Activated T-helper 1 cell treated with anti-CD3 and anti-CD28 coated beads, Interleukin-2, amount 50 U/mL, for 16 hours (primary cell): ENCODE results near the gene SHLD2.
"Not testable (repeated sequence)": the region's sequence is repeated elsewhere in the genome, so short reads cannot be mapped to it uniquely, and the experiment has no call there.

ENCODE experiments used
- DNase-seq, 2 donors: peaks; one replicate each; pipeline ENCODE4 v3.0.0-alpha.2; 2020; ENCODE audit warnings: low read depth in 1 of 2, low spot score in 1 of 2

SHLD2 gene

DNA sequence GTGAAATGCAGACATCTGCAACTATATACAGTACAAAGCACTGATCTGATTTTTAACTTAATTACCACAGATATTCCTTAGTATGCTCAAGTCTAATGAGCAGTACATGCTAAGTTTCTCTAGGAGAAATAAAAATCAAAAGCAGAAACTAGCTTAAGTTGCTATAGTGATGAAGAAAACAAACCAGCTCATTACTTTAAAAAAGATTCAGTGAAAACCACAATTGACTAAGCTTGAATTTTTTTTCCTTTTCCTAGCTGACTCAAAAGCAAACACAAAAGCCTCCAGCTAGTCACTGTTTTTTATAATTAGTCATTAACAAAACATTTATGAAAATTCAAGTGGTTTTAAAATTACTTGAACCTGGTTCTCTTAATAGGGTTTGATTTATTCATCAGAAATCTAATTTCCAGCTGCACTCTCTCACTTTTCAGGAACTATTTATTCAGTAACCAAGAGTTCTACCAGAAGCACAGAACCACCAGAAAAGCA, 10.7 kb upstream of the SHLD2 start:
- DNase-seq: not testable (repeated sequence)

DNA sequence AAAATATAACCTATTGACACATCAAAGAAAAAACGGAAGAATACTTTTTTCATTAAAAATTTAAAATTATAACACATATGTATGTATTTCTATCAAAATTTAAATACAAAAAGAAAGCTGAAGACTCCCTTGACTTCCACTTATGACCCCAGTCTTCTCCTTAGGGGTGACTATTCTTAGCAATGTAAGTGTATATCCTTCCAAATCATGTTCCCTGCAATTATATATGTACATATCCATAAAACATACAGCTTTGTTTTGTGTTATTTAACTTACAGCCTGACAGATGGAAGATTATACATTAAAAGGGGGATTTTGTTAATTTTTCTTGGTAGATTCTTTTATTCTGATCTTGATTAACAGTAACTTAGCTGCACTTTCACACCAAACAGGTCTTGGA, 9.5 kb upstream of the SHLD2 start:
- no peak for DNase-seq

DNA sequence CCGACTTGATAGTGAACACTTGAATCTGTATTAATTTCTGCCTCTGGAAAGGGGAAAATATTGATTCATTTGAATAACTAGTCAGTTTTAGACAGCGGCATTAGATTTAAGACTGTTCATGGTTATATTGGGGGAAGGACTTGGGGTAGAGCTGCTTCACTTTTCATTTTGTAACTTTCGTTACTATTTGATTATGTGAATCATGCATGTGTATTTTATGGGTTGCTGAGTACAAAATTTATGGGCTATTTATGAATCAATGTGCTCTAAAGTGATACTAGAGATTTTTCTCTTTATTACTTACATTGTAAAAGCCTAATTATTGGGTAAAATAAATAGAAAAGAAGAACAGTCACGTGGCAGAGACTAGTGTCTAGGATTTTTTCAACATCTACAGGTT, 5.3 kb upstream of the SHLD2 start:
- no peak for DNase-seq

DNA sequence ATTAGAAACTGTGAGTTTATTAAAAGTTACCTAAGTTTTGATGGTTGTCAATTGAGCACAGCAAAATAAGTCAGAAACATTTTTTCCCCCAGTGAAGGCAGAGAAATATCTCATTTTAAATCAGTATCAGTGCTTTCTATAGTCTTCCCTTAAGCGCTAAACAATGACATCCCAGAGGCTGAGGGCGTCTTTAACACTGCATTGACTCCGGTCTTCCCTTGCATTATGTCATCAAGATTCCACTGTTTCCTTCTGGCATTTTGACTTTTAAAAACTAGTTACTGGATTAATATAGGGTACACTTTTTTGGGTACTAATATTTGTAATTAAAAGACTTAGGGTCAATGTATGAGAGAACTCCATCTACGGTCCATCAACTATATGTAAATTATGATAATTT, 4.2 kb upstream of the SHLD2 start:
- DNase-seq: no peak

DNA sequence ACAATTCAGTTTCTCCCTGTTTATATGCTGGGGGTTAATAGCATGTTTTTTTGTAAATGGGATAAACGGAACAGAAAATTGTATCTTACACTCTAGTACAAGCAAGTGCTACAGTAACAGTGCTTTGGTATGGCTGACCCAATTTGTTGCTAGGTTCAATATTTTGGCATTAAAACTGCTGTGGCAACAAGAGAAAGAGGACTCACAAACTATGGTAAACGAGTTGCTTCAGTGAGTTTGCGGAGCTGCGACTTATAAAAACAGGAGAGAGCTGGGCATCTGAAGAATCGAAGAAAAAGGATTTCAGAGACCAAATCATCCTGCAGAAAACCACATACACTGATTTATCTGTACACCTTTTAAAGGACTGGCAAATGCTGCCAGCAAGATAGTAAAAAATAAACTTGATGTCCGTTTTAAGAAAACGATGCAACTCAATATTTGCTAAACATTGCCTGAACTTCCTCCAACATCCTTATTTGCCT, 2.6 kb upstream of the SHLD2 start:
- DNase-seq: no peak

DNA sequence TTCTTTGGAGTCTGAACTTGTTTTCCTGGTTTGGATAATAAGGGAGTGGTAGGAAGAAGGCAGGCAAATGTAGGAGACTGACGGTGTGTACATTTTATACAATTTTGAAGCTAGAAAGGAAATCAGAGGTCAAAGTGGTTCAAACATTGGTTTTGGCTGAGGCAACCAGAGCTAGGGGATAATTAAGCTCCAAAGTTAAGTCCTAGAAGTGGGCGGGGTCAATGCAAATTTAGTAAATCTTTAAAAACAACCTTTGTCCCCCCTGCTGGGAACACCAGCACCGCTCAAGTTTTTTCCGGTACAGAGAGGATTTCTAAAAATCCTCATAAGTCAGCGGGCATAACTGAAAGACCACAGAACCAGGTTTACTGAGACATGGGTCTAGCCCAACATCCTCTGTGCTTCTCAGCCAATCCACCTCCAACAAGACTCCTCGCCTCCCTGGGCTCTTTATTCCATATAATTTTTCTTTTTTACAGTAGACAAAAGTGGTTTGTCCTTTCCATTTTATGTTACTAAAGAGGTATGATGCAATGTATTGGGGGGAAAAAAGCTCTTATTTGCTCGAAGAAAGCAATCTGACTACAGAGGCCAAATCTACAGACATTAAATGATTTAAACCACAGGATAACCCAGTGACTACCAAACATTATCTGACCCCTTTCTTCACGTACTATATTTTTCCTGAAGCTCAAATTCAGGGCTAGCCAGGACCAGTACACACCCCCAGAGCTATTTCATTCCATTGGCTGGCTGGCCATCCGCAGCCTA, 2.0 kb upstream of the SHLD2 start:
- no peak for DNase-seq

DNA sequence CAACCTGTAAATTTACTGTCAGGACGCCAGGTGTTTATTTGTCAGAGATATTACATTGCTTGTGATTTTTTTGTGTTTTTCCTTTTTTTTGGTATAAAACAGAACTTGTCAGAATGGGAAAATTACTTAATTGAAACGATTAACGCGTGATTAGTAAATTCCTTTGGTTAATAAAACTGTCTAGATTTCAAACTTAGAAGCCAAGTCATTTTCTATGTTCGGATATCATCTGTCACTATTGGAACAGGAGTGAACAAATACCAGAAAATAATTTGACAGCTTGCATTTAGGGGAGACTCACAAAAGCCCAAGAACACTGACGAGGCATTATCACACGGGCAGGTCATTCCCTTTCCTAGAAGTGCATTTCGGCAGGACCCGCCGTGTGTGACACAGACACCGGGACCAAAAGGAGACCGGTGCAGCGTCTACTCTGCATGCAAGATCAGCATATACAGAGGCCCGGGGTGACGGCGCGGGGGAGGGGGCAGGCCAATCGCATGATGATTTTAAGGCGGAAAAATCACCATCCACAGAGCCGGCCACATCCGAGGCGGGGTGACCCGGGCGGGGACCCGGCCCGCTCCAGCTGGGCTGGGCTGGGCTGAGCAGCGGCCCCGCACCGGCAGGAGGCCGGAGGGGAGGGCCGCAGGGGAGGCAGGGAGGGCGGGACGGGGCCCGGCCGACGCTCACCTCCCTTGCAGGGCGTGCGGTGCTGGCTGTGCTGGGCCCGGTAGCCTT, 1.2 kb upstream of the SHLD2 start:
- DNase-seq: peak; percentile 32 to 46

DNA sequence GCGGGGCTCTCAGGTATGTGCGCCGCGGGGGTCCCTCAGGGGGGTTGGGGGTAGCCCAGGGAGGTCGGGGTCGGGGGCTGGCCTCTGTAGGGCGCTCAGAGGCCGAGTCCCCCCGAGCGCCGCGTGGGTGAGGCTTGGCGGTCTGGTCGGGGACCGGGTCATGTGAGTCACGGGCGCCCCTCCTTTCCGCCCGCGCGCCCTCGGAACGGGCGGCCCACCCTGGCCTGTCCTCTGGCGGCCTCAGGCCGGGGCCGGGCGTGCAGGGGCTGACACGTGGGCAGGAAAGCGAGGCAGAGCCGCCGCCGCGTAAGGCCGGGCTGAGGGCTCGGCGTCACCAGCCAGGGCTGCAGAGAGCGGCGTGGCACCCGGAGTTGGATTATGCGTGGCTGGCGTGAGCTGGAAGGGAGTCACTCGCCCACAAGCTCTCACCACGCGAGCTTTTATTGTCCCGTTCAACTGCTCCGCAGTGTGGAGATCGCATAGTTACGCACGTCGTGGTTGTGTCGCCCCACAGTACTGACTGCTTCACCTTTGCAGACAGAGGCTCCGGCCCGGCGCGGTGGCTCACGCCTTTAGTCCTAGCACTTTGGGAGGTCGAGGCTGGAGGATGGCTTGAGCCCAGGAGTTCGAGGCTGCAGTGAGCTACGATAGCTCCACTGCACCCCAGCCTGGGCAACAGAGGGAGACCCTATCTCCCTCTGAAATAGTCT, 385 bp downstream of the SHLD2 start:
- DNase-seq: peak; percentile 44 to 64

DNA sequence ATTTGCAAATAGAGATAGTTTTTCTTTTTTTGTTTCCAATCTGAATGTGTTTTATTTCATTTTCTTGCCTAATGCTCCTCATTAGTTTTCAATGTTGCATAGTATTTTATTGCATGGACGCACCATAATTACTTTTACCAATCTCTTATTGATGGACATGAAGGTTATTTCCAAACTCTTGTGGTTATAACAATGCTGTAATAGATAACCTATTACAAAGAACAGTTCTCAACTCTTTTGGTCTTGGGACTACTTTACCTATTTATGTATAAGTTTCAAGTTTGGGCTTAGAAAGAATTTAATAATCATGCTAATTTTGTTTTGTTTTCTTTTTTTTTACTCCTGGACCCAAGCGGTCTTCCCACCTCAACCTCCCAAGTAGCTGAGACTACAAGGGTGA, 7.0 kb downstream of the SHLD2 start:
- DNase-seq: no peak

DNA sequence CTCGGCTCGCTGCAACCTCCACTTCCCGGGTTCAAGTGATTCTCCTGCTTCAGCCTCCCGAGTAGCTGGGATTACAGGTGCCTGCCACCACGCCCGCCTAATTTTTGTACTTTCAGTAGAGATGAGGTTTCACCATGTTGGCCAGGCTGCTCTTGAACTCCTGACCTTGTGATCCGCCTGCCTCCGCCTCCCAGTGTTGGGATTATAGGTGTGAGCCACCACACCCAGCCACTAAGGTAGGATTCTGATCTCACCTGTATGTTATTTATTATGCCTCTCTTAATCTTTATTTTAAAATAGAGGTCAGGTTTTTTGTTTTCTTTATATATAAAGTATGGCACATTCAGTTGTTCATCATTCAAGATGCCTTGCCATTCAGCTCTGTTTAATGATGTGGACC, 9.7 kb downstream of the SHLD2 start:
- DNase-seq: not testable (repeated sequence)

DNA sequence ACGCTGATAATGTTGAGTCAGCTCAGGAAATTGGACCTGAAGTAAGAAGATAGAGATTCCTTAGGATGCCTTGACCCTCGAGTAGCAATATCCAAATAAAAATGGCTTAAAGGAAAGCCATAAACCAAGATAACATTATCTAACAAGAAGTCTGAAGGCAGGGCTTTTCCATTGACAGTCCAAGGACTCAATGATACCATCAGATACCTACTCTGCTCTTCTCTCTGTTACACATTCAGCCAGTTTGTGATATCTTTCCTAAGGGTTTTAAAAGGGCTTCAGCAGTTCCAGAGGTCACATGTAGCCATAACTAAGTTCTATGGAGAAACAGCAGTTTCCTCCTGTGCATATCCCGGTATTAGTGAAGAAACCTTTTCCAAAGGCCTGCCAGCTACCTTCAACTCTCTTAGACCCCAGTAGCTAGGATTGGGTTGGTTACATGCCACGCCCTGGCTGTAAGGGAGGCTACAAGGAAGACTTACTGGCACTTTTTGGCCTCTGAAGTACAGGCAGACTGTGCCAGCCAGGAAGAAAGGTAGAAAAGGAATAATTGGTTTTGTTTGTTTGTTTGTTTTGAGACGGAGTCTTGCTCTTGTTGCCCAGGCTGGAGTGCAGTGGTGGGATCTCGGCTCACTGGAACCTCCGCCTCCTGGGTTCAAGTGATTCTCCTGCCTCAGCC, 10.6 kb downstream of the SHLD2 start:
- no peak for DNase-seq

DNA sequence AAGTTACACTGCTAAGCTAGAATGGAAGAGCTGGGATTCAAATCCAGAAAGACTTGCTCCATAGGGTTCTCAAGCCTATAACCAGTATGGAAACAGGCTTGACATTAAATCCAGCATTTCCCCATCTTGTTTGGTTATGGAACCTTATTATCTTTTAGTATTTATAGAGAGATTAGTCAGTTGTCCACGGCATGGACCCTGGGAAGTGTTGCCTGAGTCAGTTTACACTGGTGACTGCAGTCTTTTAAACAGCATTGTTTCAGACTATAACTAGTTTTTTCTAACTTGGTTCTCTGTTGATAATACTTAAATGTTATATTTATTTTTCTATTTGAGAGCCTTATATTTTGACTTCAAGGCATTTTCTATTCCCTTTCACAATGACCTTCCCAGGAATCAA, 23.1 kb downstream of the SHLD2 start:
- not testable (repeated sequence) for DNase-seq

DNA sequence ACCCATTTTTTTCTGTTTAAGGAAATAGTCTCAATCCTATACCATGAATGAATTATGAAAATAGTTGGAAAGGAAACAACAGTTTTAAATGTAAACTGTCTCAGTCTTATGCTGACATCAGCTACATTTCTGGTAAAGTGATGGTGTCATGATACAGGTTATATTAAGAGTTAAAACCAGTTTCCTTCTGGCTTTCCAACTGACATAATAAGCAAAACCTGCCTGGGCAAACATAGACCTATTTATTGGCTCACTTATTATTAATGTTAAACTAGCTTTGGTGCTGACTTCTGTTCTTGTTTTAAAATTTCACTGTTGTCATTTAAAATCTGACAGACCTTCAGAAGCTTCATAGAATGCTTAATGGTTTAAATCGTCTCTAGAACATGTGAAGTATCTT, 24.0 kb downstream of the SHLD2 start:
- DNase-seq: not testable (repeated sequence)

DNA sequence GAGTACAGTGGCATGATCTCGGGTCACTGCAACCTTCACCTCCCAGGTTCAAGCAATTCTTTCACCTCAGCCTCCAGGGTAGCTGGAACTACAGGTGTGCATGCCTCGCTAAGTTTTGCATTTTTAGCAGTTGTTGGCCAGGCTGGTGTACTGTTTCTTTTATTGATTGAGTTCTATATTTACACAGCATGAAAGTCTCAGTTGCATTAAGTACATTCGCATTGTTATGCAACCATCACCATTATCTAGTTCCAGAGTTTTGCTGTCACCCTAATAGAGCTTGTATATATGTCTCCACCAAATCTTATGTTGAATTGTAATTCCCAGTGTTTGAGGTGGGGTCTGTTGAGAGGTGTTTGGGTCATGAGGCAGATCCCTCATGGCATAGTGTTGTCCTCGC, 28.3 kb downstream of the SHLD2 start:
- not testable (repeated sequence) for DNase-seq

DNA sequence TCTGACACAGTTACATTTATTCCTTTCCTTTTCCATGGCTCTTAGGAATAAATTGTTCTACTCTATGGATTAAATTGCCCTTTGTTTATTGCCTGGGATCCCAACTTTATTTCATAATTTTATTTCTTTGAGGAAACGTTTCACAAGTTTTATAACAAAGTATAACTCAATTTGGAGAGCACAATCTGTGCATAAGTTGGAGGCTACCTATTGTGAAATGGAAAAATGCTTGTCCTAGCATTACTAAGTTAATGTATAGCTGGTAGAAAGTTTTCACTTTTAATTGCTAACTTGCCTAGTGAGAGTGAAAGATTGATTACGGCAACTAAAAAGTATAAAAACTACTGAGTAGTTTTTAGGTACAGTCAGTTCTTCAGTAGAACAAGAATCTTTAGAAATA, 32.0 kb downstream of the SHLD2 start:
- not testable (repeated sequence) for DNase-seq

DNA sequence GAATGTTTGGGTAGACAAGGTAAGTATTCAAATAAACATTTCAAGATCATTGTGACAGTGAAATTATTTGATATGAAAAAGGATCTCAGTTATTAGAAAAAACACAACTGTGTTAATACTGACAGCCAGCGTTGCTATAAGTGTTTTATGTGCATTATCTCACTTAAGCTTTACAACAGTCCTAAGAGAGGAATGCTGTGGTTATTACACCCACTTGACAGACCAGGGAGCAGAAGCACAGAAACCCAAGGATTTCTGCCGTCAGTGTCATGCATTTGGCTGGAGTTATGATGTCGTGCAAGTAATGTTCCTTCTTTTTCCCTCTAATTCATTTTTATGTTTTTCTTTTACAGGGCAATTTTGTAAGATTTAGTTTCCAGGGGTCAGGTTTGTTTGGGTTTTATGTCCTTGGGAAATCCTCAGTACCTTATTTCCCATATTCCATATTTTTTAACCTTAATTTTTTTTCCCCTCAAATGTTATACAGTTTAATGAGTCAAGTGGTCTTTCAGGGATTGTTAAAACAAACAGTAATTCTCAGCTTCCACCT, 32.7 kb downstream of the SHLD2 start:
- not testable (repeated sequence) for DNase-seq

DNA sequence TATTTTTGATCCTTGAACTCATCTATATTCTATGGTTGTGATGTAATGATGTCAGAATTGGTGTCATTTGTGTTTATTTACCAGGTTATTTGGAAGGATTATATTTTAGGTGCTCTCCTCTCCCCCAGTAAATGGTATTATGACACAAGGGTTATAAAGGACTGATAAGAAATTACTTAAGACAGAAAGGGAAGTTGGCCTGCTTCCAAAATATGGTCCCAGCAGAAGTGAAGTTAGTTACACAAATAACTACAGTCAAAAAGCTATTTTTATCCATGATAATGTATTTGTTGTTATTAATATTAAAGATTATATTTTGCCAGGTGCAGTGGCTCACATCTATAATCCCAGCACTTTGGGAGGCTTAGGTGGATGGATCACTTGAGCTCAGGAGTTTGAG, 37.2 kb downstream of the SHLD2 start:
- not testable (repeated sequence) for DNase-seq

DNA sequence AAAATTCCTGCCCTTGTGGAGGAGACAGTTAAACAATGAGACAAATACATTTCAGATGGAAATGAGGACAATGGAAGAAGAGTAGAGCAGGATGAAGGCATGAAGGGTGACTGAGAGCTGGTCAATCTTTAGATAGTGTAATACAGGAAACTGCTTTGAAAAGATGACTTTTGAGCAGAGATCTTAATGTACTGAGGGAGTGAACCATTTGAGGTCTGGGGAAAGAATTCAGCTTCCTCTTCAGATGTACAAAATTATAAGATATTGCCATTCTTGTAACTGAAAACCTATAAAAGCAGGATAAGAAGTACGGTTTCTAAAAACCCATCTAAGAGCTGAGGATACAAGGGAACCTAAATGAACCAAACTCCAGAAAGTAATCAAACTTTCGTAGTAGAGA, 38.9 kb downstream of the SHLD2 start:
- DNase-seq: not testable (repeated sequence)

DNA sequence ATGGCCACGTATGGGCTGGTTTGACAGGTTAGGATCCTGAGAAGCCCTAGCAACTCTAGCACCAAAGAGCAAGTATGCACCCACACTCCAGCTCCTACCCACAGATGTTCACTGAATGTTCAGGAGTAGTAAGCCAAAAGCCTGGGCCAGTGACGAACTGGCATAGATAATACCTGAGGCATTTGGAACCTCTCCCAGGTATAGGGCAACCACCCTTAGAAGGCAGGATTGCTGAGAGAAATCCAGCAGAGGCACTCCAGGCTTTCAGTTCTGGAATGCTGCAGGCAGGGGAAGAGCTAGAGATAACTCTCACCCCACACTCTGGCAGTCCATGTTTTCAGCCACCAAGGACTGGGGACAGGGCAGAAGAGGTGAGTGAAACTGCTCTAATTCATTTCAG, 39.4 kb downstream of the SHLD2 start:
- not testable (repeated sequence) for DNase-seq

DNA sequence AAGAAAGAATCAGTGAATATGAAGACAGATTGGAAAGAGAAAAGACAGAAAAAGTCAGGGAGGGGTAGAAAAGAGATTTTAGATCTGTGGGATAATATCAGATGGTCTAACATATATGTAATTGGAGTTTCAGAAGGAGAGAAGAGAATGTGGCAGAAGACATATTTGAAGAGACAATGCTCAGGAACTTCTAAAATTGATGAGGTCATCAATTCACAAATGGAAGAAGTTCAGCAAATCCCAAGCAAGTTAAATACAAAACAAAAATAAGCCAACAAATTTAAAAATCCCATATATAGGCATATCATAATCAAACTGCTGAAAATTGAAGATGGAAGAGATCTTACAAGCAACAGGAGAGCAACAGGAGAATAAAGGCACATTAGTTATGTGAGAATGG, 42.5 kb downstream of the SHLD2 start:
- not testable (repeated sequence) for DNase-seq
